HS-5 (cell line): ENCODE results near the gene TRAPPC6A.
"Not testable (repeated sequence)": the region's sequence is repeated elsewhere in the genome, so short reads cannot be mapped to it uniquely, and the experiment has no call there.

Experiments used
- DNase-seq: peaks from one replicate; pipeline ENCODE4 v3.0.0-alpha.2; 2012; ENCODE audit warnings: low read depth

Gene TRAPPC6A

DNA sequence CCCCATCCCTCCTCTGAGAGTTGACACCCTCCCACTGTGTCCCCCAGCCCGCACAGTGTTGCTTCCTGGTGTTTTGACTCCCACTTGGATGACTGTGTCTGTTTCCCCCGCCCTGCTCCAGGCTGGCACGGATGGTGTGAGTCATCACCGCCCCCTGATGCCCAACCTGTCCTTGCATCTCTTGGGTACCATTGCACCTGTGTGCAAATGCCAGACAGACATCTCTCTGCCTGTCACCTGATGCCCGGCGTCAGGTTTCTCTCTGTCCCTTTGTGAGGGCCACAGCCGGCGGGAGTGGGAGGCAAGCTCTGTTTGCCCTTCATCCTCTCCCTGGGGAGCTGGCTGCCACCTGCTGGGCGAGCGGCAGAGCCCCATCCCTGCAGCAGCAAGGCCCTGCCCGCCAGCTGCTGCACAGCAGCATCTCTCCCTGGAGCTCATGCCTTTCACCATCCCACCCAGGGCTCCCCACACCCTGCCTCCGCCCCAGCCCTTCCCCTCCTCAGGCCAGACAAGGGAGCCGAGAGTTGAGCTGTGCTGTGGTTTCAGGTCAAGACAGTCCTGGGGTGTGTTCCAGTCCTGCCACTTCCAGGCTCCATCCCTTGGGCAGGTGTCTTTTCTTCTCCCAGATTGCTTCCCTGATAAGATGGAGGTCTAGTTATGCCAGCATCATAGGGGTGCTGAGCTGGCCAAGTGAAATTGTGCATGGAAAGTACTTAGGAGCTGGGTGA, 47.0 kb downstream of the TRAPPC6A start:
- no peak for DNase-seq

DNA sequence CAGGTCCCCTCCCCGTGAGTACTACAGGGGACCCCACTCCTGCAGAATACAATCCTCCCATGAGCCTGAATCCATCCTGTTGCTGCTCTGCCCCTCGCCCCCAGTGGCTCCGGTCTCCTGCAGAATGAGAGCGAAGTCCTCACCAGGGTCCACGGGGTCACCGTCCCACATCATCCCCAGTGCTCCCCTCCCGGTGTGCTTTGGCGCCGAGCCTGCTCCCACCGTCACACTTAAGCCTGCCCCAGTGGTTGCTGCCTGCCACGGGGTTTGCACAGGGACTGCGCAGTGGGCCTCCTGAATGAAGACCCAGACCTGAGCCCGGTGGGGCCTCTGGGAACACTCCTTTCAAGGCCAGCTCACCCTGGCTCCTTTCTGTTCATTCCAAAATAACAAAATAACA, 47.8 kb downstream of the TRAPPC6A start:
- DNase-seq: no peak

DNA sequence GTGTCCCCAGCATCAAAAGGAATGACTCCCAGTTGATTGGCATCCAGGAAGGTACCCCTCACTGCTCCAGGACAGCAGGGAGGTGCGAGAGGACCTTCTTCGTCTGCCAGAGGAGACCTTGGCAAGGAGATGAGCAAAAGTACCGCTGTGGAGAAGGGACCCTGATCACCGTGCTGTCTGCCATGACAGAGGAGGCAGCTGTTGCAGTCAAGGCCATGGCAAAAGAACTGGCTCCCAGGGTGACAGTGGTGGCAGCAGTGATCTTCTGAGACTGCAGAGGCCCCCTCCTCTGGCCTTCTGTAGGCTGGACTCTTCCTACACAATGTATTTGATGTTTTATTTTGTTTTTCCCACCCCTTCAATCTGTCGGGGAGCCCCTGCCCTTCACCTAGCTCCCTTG, 49.2 kb downstream of the TRAPPC6A start:
- DNase-seq: no peak

DNA sequence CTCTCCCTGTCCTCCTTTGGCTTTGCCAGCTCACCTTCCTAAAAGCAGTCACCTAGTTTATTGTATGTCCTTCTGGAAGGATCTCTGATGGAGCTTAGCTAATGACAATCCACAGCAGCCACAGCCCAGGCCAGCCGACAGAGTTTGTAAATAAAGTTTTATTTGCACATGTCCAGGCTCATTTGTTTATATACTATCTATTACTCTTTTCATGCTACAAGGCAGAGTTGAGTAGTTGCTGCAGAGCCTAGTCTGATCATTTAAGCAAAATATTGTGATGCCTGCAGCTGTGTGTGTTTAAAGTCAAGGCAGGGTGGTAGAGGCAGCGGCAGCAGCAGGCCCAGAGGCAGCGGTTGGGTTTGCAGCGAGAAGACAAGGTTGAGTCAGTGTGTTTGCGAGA, 49.9 kb downstream of the TRAPPC6A start:
- no peak for DNase-seq

DNA sequence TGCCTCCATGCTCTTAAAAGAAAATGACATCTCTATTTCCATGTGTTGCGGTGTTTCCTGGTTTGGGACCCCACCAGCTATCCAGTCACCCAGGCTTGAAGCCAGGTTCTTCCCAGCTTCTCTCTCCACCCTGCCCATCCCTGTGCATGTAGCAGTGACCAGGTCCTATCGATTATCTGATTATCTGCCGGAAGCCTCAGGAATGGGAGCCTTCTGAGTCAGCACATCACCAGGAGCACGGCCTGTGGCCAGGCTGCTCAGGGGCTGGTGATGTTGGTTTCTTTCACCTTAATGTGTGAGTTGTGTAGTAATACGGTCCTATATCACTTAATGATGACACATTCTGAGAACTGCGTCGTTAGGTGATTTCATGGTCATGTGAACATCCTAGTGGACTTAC, 51.4 kb downstream of the TRAPPC6A start:
- DNase-seq: no peak

DNA sequence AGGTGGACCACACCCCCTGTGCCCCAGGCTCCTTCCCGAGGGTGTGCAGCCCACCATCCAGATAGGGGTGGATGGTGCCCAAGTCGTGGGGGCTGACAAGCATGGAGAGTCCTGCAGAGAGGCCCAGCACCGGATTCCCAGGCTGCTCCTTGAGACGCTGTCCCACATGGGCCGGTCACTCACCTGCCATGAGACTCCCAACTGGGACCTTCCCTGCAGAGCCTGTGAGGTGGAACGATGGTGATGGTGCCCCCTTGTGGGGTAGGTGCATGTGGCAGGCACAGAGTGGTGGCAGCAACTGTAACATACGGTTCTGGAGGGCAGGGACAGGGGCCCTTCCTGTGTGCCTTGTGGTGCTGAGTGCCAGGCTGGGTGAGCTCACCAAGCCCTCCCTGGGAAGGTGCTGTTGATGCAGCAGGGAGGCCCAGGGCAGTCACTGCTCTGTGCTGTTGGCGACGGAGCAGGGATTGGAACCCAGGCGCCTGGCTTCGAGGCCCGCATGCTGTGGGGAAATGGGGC, 52.0 kb downstream of the TRAPPC6A start:
- no peak for DNase-seq

DNA sequence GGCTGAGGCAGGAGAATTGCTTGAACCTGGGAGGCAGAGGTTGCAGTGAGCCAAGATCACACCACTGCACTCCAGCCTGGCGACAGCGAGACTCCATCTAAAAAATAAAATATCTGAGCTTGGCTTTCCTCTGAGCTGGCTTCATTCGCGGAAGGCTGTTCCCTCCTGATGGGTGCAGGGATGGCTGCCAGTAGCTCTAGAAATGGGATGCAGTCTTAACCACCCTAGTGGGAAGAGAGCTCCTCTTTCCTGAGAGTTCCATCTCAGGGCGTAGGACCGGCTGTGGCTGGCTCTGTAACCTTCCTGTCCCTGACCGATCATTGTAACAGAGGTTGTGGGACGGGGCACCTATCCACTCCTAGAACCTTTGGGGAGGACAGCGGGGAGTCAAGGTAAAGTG, 52.7 kb downstream of the TRAPPC6A start:
- no peak for DNase-seq

DNA sequence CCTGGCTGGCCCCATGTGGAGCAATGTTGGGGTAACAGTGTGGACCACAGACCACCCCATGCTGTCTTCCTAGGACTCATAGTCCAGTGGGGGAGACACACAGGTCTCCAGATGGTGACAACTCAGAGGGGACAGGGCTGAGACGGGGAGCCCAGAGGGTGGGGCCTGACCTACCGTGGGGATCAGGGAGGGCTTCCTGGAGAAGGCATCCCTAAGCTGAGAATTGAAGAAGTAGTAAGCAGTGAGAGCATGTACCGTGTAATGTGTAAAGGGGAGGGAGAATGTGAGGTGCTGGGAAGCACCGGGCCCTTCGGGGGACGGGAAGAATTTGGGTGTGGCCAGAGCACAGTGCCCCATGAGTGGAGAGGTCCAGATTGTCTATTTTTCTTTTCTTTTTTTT, 54.0 kb downstream of the TRAPPC6A start:
- DNase-seq: no peak

DNA sequence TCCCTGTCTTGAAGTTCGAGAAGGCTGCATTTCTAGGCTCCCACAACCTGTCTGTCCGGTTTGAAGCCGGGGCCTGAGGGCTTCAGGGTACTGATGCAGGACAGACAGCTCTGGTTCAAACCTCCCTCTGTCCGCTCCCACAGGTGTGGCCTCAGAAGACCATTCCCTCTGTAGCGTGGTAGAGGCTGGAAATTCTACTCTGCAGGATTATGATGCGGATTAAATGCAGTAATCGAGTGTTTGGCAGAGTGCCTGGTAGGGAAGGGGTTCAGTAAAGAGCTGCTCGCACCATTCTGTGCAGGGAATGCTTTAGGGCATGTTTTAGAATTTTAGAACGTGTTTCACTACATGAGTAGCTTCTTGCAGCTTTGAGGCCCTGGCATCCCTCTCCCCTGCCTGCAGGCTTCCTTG, 54.6 kb downstream of the TRAPPC6A start:
- DNase-seq: no peak

DNA sequence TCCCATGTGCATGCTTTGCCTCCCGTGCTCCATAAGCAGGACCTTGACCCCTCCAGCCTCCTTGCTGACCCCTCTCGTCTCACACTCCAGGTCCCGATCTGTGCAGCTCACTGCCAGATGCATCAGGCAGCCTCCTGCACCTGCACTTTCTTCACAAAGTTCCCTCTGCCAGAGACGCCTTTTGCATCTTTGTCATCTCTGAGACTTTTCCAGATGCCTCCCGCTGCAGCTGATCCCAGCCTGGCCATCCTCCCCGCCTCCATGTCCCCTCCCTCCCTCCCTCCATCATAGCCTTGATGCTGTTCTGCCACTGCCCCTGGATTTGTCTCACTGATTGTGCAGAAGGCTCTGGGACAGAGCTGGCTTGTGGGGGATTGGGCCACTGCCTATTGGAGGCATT, 55.2 kb downstream of the TRAPPC6A start:
- no peak for DNase-seq

DNA sequence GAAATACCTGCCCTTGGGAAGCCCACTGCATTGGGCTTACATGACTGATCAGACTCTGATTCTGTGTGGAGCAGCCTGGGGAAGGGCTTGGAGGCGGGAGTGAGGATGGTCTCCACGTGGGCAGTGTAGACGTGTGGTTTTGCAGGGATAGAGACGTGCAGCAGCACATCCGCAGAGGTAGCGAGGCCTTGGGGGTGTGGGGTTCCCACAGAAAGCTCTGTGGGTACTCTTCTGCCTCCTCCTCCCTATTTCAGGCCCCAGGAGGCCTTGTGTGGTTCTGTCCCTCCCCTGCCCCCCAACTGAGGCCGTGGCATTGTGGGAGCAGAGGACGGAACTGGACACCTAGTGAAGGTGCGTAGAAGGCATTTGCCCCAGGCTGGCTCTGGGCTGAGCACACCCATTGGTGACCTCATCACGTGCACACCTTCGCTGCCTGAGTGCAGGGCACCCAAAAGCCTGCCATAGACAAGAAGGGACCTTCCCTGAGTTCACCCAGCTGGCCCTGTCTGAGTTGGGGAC, 56.2 kb downstream of the TRAPPC6A start:
- no peak for DNase-seq

DNA sequence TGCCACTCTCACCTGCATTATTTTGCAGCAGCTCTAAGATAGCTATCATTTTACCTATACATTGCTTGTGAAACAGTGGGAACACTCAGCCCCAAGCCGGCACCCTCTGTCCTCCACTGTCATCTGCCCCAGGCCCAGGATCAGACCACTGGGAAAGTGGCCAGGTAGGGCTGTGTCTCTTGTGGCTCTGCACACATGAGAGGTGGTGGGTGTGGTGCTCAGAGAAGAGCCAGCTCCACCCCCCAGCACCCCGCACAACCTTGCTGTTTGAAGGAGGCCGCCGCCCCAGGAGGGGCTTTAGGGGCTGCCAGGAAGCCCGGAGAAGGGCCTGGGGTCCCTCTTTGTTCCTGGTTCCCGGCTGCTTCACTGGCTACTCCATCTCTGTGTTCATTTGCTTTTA, 58.5 kb downstream of the TRAPPC6A start:
- no peak for DNase-seq

DNA sequence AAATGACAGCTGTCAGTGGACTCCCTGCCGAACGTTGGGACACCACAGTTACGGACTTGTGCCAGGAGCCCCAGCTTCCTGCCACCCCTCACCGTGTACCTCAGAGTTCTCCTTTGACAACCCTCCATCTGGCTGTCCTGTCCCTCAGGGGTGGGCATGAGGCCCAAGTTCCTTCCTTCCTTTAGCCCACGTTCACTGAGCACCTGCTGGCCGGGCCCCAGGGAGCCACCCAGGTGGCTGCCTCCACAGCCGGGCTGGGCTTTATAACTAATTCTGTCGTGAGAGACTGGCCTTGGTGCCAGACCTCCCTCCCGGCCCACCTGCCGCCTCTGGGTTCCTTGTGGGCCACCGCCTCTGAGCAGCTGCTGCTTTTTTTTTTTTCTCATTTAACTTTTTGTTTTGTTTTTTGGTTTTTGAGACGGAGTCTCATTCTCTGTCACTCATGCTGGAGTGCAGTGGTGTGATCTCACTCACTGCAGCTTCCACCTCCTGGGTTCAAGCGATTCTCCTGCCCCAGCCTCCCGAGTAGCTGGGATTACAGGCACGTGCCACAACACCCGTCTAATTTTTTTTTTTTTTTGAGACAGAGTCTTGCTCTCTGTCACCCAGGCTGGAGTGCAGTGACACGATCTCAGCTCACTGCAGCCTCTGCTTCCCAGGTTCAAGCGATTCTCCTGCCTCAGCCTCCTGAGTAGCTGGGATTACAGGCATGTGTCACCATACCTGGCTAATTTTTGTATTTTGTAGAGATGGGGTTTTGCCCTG, 59.3 kb downstream of the TRAPPC6A start:
- DNase-seq: not testable (repeated sequence)

DNA sequence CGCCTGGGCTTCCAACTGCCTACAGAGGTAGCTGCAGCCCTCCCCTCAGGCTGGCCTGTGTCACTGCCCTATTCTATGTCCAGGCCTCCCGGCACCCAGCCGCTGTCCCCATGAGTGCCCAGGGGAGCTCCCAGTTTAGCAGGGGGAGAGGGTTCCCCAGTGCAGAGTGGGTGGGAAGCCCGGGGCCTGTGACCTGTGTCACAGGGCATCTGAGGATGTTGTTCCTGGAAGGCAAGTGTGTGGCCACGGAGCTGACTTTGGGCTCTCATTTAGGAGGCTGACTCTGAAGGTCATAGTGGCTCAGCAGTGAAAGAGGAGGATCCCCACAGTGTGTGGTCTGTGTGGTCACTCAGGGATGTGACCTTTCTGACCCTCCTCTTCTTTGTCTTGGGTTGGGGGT, 59.9 kb downstream of the TRAPPC6A start:
- no peak for DNase-seq

DNA sequence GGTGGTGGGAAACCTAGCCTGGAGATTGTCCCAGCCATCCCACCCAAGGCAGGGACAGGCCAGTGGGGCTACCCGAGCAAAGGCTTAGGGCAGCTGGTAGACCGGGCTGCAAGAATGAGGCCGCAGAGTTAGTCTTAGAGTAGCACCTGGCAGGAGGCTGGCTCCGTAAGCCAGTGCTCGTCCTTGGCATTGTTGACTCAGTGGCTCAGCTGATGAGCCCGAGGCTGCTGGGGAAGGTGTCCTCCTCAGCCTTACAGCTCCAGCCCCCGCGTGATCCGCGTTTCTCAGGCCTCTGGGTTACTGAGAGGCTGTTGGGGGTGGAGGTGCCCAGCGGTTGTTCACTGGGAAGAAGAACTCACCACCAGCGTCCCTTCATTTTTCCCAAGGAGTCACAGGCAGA, 60.4 kb downstream of the TRAPPC6A start:
- no peak for DNase-seq

DNA sequence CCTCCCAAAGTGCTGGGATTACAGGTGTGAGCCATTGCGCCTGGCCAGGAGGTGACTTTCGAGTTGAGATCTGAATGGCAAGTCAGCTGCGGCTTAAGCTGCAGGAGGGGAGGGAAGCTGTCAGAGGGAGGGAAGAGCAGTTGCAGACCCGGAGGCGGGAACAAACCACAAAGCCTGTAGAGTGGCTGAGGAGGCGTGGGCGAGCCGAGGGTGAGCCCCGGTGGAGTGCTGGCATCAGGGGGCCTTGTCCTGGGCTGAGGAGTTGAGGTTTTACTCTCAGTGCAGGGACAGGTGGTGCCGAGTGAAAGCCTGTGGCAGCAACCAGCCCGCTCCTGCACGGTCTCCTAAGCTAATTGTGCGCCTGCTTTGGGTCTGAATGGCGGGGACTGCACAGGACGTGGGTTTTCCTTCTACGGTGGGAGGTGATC, 60.9 kb downstream of the TRAPPC6A start:
- DNase-seq: no peak

DNA sequence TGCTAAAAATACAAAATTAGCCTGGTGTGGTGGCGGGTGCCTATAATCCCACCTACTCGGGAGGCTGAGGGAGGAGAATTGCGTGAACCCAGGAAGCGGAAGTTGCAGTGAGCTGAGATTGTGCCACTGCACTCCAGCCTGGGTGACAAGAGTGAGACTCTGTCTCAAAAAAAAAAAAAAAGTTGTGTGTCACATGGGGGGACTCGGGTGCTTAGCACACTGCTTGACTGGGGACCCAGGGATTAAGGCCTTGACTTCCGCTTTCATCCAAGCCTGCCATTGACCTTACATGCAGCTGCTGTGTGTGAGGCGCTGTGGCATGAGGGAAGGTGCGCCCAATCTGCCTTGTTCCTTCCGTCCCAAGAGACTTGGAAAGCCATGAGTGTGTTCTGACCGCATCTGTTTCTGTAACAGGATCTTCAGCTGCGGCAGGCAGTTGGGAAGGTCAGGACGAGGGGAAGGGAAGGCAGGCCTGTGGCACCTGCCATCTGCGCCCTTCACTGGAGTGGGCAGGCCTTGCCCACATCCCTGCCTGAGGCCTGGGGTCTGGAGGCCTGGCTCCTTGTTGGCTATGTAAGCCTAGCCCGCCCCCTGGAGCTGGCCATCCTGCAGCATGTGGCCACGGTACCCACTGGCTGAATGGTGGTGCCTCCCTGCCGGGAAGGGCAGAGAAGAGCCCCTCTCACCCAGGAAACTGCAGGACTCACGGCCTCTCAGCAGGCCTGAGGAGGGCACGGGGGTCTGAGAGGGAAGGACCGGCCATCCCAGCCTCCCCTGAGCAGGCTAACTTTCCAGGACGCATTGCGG, 62.0 kb downstream of the TRAPPC6A start:
- DNase-seq: no peak

DNA sequence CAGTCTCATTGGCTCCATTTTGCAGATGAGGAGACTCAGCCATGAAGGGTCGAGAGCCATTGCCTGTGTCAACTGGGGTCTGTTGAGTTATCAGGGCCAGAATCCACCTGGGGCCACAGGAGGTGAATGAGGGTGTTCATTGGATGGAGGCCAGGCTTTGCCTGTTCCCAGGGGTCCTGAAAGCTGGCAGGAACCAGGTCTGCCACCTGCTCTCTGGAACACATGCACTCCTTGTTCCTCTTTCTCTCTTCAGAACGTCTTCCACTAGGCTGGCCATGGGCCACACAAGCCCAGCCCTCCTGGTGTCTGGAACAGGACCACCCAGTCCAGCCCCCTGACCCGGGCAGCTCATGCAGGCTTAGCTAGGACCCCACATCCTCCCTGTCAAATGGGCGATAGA, 63.9 kb downstream of the TRAPPC6A start:
- no peak for DNase-seq

DNA sequence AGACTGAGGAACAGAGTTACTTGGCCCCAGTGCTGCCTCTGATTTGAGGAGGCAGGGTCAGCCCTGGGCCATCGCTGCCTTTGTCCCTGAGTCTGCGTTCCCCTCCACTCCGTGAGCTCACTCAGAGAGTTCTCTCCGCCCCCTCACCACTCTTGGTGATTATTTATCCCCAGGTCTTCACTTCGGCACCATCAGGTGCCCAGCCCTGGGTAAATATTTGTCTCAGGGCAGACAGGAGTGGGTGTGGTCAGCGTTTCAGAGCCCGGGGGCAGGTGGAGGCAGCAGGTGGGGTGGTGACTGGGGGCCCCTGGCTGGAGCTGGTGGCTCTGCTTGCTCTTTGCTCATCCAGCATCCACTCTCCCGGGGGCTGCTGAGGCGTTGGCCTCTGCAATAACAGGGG, 64.4 kb downstream of the TRAPPC6A start:
- DNase-seq: no peak
